Astrocyte (in vitro differentiated cells and primary cell): Measurements from ENCODE around the gene TNIK. TPM values are rescaled to one million over a fixed set of nuclear protein-coding genes. Genes with fewer than 3 reads are reported as not detected.

Experiments used
- DNase-seq: peaks from one replicate; pipeline ENCODE4 v3.0.0-alpha.2; 2010; ENCODE audit warnings: low read depth
- FAIRE-seq: peaks from 2 replicates; lab custom pipeline; 2011; peaks lifted over from hg19 to GRCh38; lab: Jason Lieb, UNC
- H2AFZ ChIP-seq: 2 replicates; pipeline ENCODE4 v1.6.0; 2012; ENCODE audit warnings: low read depth, low read length, inconsistent platforms
- H3K27ac ChIP-seq: 2 replicates; pipeline ENCODE4 v1.5.1; 2011; ENCODE audit warnings: low read depth, low read length, inconsistent platforms
- H3K27me3 ChIP-seq: 2 replicates; pipeline ENCODE4 v1.6.0; 2011; ENCODE audit warnings: low read length, inconsistent platforms; ENCODE audit not compliant: insufficient read depth
- H3K36me3 ChIP-seq: 2 replicates; pipeline ENCODE4 v1.5.1; 2011; ENCODE audit warnings: low read length, inconsistent platforms; ENCODE audit not compliant: insufficient read depth
- H3K4me1 ChIP-seq: 2 replicates; pipeline ENCODE4 v1.5.1; 2011; ENCODE audit warnings: low read length, inconsistent platforms; ENCODE audit not compliant: insufficient read depth
- H3K4me2 ChIP-seq: 2 replicates; pipeline ENCODE4 v1.6.0; 2012; ENCODE audit warnings: low read length, inconsistent platforms
- H3K4me3 ChIP-seq: 2 replicates; pipeline ENCODE4 v1.5.1; 2011; ENCODE audit warnings: low read depth, mild to moderate bottlenecking, low read length, inconsistent platforms; ENCODE audit not compliant: insufficient read depth
- H3K79me2 ChIP-seq: 2 replicates; pipeline ENCODE4 v1.6.0; 2012; ENCODE audit warnings: mild to moderate bottlenecking, low read length, inconsistent platforms; ENCODE audit not compliant: insufficient read depth
- H3K9ac ChIP-seq: 2 replicates; pipeline ENCODE4 v1.6.0; 2012; ENCODE audit warnings: mild to moderate bottlenecking, low read length, inconsistent platforms
- H3K9me3 ChIP-seq: 2 replicates; pipeline ENCODE4 v1.5.1; 2012; ENCODE audit warnings: low read depth, mild to moderate bottlenecking, low read length, inconsistent platforms; ENCODE audit not compliant: insufficient read depth
- H4K20me1 ChIP-seq: 2 replicates; pipeline ENCODE4 v1.6.0; 2012; ENCODE audit warnings: low read length, inconsistent platforms; ENCODE audit not compliant: insufficient read depth
- H3K27ac Mint-ChIP-seq: one replicate; pipeline ENCODE4 v1.8.0; 2021; ENCODE audit warnings: mild to moderate bottlenecking, mixed read lengths; ENCODE audit not compliant: unreplicated experiment
- H3K27me3 Mint-ChIP-seq: one replicate; pipeline ENCODE4 v1.8.0; 2021; ENCODE audit warnings: low read depth, mixed read lengths; ENCODE audit not compliant: unreplicated experiment
- H3K36me3 Mint-ChIP-seq: one replicate; pipeline ENCODE4 v1.8.0; 2021; ENCODE audit warnings: low read depth, mixed read lengths; ENCODE audit not compliant: unreplicated experiment
- H3K4me1 Mint-ChIP-seq: one replicate; pipeline ENCODE4 v1.8.0; 2021; ENCODE audit warnings: low read depth, mixed read lengths; ENCODE audit not compliant: unreplicated experiment
- H3K4me3 Mint-ChIP-seq: one replicate; pipeline ENCODE4 v1.8.0; 2021; ENCODE audit warnings: mild to moderate bottlenecking, moderate library complexity, mixed read lengths; ENCODE audit not compliant: unreplicated experiment
- H3K9me3 Mint-ChIP-seq: one replicate; pipeline ENCODE4 v1.8.0; 2021; ENCODE audit warnings: mild to moderate bottlenecking, mixed read lengths; ENCODE audit not compliant: unreplicated experiment
- CTCF ChIP-seq: IDR thresholded peaks from 2 replicates; pipeline ENCODE4 v1.5.1; 2011; ENCODE audit warnings: low read depth, mild to moderate bottlenecking, inconsistent platforms, low read length, moderate library complexity; ENCODE audit not compliant: insufficient read depth
- EZH2 ChIP-seq: IDR thresholded peaks from 2 replicates; pipeline ENCODE4 v1.6.1; 2012; ENCODE audit warnings: mild to moderate bottlenecking, low read length, inconsistent platforms; ENCODE audit not compliant: insufficient read depth
- total RNA-seq: library from RNA; stranded (reverse); gene quantifications from 2 replicates; pipeline ENCODE4 v1.2.1, GENCODE V29; 2021

The TNIK gene
- total RNA-seq, 1 donor from 2014 or later = 70.0 TPM

- H3K4me3 Mint-ChIP-seq = no peak overlapping the region
- Histone ChIP-seq H3K9me3 (no peaks in the 10 kb centered on the region), H3K4me3 (no peak overlapping the region), H3K4me2 (no peak overlapping the region), H3K79me2 (no peaks in the 10 kb centered on the region), H3K9ac (no peak overlapping the region), H3K36me3 (no peaks in the 10 kb centered on the region), H3K27ac (no peak overlapping the region), H4K20me1 (no peaks in the 10 kb centered on the region), H2AFZ (no peak overlapping the region), H3K27me3 (no peaks in the 10 kb centered on the region), H3K4me1 (no peaks in the 10 kb centered on the region)
- DNase-seq = no peak
- H3K27ac Mint-ChIP-seq = no peak overlapping the region
- no peaks in the 10 kb centered on the region for H3K36me3 Mint-ChIP-seq
- H3K27me3 Mint-ChIP-seq = no peaks in the 10 kb centered on the region
- FAIRE-seq = no peak
- no peaks in the 10 kb centered on the region for H3K9me3 Mint-ChIP-seq
- no peaks in the 10 kb centered on the region for H3K4me1 Mint-ChIP-seq
- TF ChIP-seq EZH2 (no peak), CTCF (no peak)
These were observed 421.9 kb downstream of the TNIK start for GRCh38 chr3:171038342-171038741.

GRCh38 chr3:171028779-171029232 lies 431.4 kb downstream of the TNIK start:
- TF ChIP-seq CTCF = no peak
- no peak for TF ChIP-seq EZH2
- peak; percentile 69 for FAIRE-seq
- Histone ChIP-seq H3K4me1 (peaks cover 21% of the 10 kb centered on the region), H3K9me3 (no peaks in the 10 kb centered on the region), H3K27ac (peak overlapping the region; percentile 80), H3K4me3 (peak overlapping the region; percentile 58), H2AFZ (peak overlapping the region; percentile 80), H3K4me2 (peak overlapping the region; percentile 88), H3K27me3 (no peaks in the 10 kb centered on the region), H3K9ac (peak overlapping the region; percentile 76), H3K36me3 (no peaks in the 10 kb centered on the region), H3K79me2 (no peaks in the 10 kb centered on the region), H4K20me1 (no peaks in the 10 kb centered on the region)
- no peaks in the 10 kb centered on the region for H3K36me3 Mint-ChIP-seq
- DNase-seq = peak; percentile 96
- no peak overlapping the region for H3K27ac Mint-ChIP-seq
- no peaks in the 10 kb centered on the region for H3K9me3 Mint-ChIP-seq
- H3K27me3 Mint-ChIP-seq = no peaks in the 10 kb centered on the region
- H3K4me1 Mint-ChIP-seq = no peaks in the 10 kb centered on the region
- no peak overlapping the region for H3K4me3 Mint-ChIP-seq

- Mint-ChIP-seq H3K27ac (no peak overlapping the region), H3K36me3 (no peaks in the 10 kb centered on the region), H3K4me1 (no peaks in the 10 kb centered on the region), H3K4me3 (no peak overlapping the region), H3K27me3 (no peaks in the 10 kb centered on the region), H3K9me3 (no peaks in the 10 kb centered on the region)
- Histone ChIP-seq H3K36me3 (no peaks in the 10 kb centered on the region), H3K9ac (peak overlapping the region; percentile 76), H3K79me2 (no peaks in the 10 kb centered on the region), H3K9me3 (no peaks in the 10 kb centered on the region), H3K27me3 (no peaks in the 10 kb centered on the region), H3K4me1 (peaks cover 21% of the 10 kb centered on the region), H3K4me3 (peak overlapping the region; percentile 58), H4K20me1 (no peaks in the 10 kb centered on the region), H2AFZ (peak overlapping the region; percentile 80), H3K27ac (peak overlapping the region; percentile 80), H3K4me2 (peak overlapping the region; percentile 88)
- peak; percentile 97 for DNase-seq
- peak; percentile 69 for FAIRE-seq
- TF ChIP-seq CTCF = no peak
- no peak for TF ChIP-seq EZH2
These were observed 432.0 kb downstream of the TNIK start for GRCh38 chr3:171028025-171028778.
